Mesothelial cell of epicardium (in vitro differentiated cells): Measurements from ENCODE around the gene GPR39. TPM values are rescaled to one million over a fixed set of nuclear protein-coding genes. Genes with fewer than 3 reads are reported as not detected.

ENCODE experiments used
- DNase-seq, 2 experiments: peaks; one replicate each; pipeline ENCODE4 v3.0.0; 2021; ENCODE audit warnings: low spot score in 2 of 2; ENCODE audit not compliant: unreplicated experiment in 2 of 2
- H3K27ac Mint-ChIP-seq: 2 replicates; pipeline ENCODE4 v1.8.0; 2021; ENCODE audit warnings: mixed read lengths
- H3K27me3 Mint-ChIP-seq: 2 replicates; pipeline ENCODE4 v1.8.0; 2021; ENCODE audit warnings: low read depth, mixed read lengths
- H3K36me3 Mint-ChIP-seq: 2 replicates; pipeline ENCODE4 v1.8.0; 2021; ENCODE audit warnings: mixed read lengths
- H3K4me1 Mint-ChIP-seq: 2 replicates; pipeline ENCODE4 v1.8.0; 2021; ENCODE audit warnings: mixed read lengths
- H3K4me3 Mint-ChIP-seq: 2 replicates; pipeline ENCODE4 v1.8.0; 2021; ENCODE audit warnings: mild to moderate bottlenecking, moderate library complexity, mixed read lengths
- H3K9me3 Mint-ChIP-seq: 2 replicates; pipeline ENCODE4 v1.8.0; 2021; ENCODE audit warnings: mixed read lengths
- total RNA-seq: library from RNA; stranded (reverse); gene quantifications from 3 replicates; pipeline ENCODE4 v1.2.1, GENCODE V29; 2021
- TF ChIP-seq, protein P1 (sequence below): fragments of 200-600 bp; sonication (generic); IDR thresholded peaks from one replicate; pipeline ENCODE4 v1.5.0; 2021; ENCODE audit warnings: antibody characterized with exemption; ENCODE audit not compliant: unreplicated experiment

The GPR39 gene
- total RNA-seq, 1 donor from 2014 or later, result 0.31 TPM

DNA sequence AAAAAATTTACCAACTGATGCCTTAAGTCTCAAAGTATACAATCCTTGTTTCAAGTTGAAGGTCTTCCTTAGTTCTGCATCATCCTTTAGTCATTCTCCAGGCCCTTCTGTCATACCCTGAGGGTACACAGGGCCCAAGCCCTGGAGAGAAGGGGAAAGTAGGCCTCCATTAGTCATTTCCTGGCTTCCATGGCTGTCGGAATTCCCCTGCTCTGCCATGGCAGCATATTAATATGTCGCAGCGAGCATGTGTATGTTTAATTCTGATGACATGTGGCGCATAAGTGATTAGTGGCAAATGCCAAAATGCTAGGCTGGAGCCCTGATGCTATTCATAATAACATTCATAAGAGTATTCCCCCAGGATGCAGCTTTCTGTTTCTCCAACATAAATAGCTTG lies 22.1 kb downstream of the GPR39 start:
- H3K4me3 Mint-ChIP-seq, result no peak overlapping the region
- no peak for DNase-seq
- H3K4me1 Mint-ChIP-seq, result peaks cover 4% of the 10 kb centered on the region
- TF ChIP-seq, protein P1, sequence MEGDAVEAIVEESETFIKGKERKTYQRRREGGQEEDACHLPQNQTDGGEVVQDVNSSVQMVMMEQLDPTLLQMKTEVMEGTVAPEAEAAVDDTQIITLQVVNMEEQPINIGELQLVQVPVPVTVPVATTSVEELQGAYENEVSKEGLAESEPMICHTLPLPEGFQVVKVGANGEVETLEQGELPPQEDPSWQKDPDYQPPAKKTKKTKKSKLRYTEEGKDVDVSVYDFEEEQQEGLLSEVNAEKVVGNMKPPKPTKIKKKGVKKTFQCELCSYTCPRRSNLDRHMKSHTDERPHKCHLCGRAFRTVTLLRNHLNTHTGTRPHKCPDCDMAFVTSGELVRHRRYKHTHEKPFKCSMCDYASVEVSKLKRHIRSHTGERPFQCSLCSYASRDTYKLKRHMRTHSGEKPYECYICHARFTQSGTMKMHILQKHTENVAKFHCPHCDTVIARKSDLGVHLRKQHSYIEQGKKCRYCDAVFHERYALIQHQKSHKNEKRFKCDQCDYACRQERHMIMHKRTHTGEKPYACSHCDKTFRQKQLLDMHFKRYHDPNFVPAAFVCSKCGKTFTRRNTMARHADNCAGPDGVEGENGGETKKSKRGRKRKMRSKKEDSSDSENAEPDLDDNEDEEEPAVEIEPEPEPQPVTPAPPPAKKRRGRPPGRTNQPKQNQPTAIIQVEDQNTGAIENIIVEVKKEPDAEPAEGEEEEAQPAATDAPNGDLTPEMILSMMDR, result no peak
- H3K9me3 Mint-ChIP-seq, result no peaks in the 10 kb centered on the region
- H3K36me3 Mint-ChIP-seq, result no peaks in the 10 kb centered on the region
- H3K27me3 Mint-ChIP-seq, result no peaks in the 10 kb centered on the region
- H3K27ac Mint-ChIP-seq, result no peak overlapping the region

DNA sequence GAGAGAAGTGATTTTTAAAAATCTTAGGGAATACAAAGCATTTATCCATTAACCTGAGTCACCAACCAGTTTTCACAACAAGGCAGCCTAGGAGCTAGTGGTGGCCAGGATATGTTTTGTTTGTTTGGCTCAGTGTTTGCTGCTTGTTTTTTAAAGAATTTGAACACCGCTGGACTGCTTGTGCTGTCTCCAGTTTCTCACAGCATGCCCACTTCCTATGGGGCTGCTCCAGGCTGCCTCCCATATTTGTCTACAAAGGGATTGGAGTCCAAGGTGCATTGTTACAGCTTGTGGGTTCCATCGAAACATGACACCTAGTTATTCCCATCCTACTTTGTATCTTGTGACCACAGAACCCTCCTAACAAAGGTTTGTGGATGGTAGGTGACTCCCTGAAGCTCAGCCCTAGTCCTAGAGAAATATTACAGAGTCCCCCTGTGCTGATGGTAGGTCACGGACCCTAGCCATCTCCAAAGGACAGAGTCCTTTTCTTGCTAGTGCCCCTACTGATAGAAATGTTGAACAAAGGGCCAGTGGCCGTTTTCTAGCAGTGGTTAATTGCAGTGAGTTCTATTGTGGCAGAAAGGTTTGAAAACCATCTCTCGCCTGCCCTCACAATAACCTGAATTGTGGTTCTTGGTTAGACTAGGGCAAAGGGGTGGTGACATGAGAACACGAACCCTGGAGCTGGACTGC lies 23.2 kb downstream of the GPR39 start:
- H3K9me3 Mint-ChIP-seq, result no peaks in the 10 kb centered on the region
- H3K4me3 Mint-ChIP-seq, result no peak overlapping the region
- TF ChIP-seq, protein P1, result no peak
- H3K4me1 Mint-ChIP-seq, result peaks cover 4% of the 10 kb centered on the region
- no peak for DNase-seq
- H3K36me3 Mint-ChIP-seq, result no peaks in the 10 kb centered on the region
- no peak overlapping the region for H3K27ac Mint-ChIP-seq
- H3K27me3 Mint-ChIP-seq, result no peaks in the 10 kb centered on the region

DNA sequence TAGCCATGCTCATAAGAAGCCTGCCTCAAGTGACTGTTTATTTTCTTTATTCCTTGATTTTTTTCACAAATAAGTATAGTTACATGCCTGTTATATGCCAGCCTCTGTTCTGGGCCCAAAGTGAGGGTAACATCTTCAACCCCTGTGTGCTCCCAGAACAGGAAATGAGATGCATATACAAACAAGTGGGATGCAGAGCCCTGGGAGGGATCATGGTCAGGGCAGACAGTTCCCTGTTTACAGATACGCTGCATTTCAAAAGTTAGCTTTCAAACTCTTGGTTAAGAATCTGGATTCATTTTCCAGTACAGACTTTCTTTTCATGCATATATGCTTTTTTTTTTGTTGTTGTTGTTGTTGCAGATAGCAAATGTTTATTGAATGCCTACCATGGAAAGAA lies 24.4 kb downstream of the GPR39 start:
- no peak for DNase-seq
- TF ChIP-seq, protein P1, result no peak
- Mint-ChIP-seq H3K27ac (no peak overlapping the region), H3K27me3 (no peaks in the 10 kb centered on the region), H3K9me3 (no peaks in the 10 kb centered on the region), H3K4me3 (no peak overlapping the region), H3K4me1 (peaks cover 4% of the 10 kb centered on the region), H3K36me3 (no peaks in the 10 kb centered on the region)

DNA sequence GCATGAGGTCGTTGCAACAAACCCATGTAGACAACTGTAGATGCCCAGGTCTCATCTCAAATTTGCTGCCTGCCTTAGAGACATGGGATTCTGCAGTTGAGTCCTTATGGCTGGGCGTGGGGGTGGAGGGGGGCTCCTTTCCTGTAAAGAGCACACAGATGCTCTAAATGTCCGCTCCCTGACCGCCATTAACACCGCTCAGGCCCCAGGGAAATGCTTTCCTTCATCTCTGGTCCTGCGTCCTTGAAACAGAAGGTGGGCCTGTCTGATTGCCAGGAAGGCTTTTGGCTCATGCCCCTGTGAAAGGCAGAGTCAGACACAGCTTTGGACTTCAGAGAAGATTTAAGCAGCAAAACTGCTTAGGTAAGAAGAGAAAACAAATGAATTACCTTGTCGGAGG lies 25.7 kb downstream of the GPR39 start:
- H3K27ac Mint-ChIP-seq, result no peak overlapping the region
- no peaks in the 10 kb centered on the region for H3K36me3 Mint-ChIP-seq
- H3K4me1 Mint-ChIP-seq, result peaks cover 4% of the 10 kb centered on the region
- H3K9me3 Mint-ChIP-seq, result no peaks in the 10 kb centered on the region
- TF ChIP-seq, protein P1, result no peak
- H3K4me3 Mint-ChIP-seq, result no peak overlapping the region
- H3K27me3 Mint-ChIP-seq, result no peaks in the 10 kb centered on the region
- no peak for DNase-seq

DNA sequence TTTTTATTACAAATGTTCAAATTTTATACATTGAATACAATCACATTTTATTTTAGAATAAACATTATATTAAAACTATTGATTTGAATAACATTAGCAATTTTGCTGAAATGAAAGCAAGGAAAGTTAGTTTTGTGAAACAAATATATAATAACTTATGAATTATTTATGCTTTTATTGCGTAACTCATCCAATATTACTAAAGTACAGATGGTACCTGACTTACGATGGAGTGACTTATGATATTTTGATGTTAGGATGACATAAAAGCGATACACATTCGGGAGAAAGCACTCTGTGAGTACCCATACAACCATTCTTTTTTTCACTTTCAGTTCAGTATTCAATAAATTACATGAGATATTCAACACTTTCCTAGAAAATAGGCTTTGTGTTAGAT lies 26.5 kb downstream of the GPR39 start:
- no peak overlapping the region for H3K4me3 Mint-ChIP-seq
- H3K27ac Mint-ChIP-seq, result no peak overlapping the region
- TF ChIP-seq, protein P1, result no peak
- H3K9me3 Mint-ChIP-seq, result no peaks in the 10 kb centered on the region
- H3K27me3 Mint-ChIP-seq, result no peaks in the 10 kb centered on the region
- no peaks in the 10 kb centered on the region for H3K36me3 Mint-ChIP-seq
- H3K4me1 Mint-ChIP-seq, result peaks cover 4% of the 10 kb centered on the region
- DNase-seq, result no peak
